HG03520 (cell line): ENCODE data around the gene BOLA3.
A peak's percentile ranks its signal among the peaks of the same experiment; 100 is the strongest.
"Not testable (repeated sequence)": the region's sequence is repeated elsewhere in the genome, so short reads cannot be mapped to it uniquely, and the experiment has no call there.

Source experiments
- ATAC-seq: cut with Tn5 transposase; IDR thresholded peaks from one replicate; pipeline ENCODE4 v1.9.1; 2021; ENCODE audit warnings: mild to moderate bottlenecking, moderate library complexity; ENCODE audit not compliant: unreplicated experiment

Gene BOLA3

DNA sequence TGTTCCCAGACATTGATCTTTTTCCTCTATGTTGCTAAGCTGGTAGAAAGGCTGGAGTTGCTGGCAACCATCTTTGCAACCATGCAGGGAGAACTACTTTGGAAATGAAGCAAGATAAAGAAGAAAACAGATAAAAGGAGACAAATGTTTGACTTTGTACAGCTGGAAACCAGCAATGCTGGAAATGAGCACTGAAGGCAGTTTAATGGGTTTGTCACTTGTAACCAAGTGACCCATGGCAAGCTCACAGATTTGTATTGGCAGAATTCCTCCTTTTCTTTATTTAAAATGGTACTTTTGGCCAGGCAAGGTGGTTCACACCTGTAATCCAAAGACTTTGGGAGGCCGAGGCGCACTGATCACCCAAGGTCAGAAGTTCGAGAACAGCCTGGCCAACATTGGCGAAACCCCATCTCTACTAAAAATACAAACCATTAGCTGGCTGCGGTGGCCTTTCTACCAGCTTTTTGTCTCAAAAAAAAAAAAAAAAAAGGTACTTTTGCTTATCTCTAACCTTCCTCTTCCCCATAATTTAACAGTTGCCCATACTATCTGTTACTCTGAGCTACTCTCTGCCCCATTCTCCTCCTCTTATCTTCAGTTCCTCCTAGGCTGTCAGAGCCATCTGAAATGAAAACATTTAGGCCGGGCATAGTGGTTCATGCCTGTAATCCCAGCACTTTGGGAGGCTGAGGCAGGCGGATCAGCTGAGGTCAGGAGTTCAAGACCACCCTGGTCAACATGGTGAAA, 2.0 kb upstream of the BOLA3 start:
- no peak for ATAC-seq

DNA sequence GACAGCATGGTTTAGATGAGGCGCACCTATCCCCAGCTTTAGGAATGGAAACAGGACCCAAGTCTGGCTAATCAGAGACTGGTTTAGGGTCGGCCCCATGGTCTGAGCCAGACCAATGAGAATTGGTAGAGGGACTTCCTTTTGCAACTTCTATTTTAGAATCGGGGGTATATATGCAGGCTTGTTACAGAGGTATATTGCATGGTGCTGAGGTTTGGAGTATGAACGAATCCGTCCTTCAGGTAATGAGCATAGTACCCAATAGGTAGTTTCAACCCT, 1.5 kb upstream of the BOLA3 start:
- no peak for ATAC-seq

DNA sequence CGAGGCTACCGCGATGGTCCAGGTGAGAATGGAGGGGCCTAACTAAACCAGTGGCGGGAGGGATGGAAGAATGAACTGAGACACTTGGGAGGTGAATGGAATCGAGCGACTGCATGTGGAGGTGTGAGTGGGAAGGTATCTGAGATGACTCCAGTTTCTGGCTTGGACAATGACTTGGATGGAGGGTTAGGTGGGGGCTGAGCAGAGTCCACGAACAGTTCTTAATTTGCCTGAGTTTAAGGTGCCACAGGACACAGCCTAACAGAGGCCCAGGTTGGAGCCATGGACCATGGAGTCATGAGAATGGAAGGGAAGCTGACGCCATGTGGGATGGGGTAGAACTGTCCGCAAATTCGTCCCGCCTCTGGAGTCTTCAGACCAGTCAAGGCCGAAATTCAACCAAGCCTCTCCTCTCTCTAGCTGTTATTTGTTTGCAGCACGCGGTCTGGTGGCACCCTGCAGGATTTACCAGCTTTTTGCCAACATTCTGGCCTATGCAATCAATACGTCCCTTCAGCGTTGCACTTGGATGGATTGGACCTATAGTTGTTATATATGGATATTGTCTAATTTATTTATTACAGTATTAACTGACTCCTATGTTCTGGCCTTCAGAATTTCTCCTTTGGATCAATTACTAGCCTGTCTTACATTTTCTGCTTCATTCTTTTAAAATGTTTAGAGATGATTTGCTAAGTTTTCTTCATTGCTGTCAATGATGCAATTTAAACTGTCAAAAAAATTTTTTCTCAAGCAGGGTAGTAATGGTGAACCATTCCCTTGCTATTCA, 940 bp upstream of the BOLA3 start:
- ATAC-seq: no peak

DNA sequence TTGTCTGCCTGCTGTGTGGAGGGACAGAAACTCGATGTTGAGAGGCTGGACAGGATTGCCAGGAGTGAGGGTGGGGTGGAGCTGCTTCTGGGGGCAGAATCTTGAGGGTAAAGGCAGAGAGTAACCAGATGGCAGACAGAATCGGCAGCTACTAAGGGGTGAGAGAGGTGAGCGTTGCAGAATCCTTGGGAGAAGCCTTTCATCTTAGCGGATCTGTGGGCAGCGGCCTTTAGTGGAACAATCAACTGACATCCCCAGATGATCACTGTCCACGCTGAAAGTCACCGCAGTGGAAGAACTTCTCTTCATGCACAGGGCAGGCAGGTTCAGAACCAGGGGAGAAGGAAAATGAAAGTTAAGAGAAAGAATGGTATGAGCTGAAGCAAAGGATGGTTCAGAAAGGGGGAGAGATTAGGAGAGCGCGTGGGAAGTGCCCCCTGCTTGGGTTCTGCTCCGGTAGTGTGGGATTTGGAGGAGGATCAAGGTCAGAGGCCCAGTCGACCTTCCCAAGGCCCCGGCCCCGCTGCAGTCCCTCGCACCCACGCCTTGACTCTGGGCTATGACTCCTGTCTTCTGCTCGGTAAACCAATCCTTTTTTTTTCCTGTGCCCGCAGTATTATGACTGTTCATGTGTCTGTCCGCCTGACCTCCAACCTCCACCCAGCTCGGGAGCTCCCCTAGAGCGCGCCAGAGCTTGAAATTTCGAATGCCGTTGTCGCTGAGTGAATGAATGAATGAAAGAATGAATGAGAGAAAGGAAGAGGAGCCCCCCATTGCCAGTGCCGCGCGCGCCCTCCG, 584 bp downstream of the BOLA3 start:
- peak; percentile 32 for ATAC-seq

DNA sequence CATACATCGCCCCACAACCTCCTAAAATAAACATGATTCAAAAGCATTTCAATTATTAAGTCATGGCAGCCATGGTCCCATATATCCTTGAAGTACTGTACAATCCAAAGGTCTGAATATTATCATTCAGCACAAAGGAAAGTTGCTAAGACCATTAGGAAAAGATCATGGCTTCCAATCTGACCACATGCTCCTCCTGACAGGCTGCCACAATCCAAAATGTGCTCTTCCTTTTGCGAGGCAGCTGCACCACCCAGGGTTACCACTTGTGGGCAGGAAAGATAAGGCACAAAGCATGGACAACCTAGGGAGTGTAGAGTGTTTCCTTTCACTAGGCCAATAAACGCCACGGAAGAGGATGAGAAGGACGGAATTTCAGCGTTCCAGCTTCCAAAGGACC, 5.4 kb downstream of the BOLA3 start:
- no peak for ATAC-seq

DNA sequence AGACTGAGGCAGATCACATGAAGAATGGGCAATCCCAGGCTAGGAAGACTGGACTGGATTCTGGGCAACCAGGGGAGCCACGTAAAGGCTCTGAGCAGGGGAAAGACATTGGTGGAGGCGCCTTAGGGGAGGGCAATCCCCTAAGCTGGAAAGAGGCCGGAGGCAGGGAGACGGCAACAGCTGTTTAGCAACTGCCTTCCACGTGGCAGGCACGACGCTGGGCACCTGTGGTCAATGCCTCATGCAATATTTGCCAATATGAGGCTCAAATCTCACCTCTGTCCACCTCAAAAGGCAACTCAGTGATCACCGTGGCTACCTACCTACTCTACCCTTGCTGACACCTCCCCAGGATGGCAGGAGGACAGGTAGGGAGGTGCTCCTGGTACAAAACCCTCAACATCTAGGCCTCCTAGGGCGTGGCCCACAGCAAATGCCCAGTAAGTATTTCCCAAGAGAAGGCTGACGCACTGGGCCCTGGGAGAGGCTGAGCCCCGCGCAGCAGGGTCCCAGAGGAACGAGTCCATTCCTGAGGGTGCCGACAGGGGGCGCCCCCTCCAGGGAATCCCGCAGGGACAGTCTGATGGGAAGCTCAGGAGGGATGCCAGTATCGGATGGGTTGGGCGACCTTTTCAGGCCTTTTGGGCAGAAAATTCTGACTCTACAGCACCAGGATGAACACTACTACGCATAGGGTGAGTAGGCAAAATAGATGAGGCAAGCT, 8.9 kb downstream of the BOLA3 start:
- no peak for ATAC-seq

DNA sequence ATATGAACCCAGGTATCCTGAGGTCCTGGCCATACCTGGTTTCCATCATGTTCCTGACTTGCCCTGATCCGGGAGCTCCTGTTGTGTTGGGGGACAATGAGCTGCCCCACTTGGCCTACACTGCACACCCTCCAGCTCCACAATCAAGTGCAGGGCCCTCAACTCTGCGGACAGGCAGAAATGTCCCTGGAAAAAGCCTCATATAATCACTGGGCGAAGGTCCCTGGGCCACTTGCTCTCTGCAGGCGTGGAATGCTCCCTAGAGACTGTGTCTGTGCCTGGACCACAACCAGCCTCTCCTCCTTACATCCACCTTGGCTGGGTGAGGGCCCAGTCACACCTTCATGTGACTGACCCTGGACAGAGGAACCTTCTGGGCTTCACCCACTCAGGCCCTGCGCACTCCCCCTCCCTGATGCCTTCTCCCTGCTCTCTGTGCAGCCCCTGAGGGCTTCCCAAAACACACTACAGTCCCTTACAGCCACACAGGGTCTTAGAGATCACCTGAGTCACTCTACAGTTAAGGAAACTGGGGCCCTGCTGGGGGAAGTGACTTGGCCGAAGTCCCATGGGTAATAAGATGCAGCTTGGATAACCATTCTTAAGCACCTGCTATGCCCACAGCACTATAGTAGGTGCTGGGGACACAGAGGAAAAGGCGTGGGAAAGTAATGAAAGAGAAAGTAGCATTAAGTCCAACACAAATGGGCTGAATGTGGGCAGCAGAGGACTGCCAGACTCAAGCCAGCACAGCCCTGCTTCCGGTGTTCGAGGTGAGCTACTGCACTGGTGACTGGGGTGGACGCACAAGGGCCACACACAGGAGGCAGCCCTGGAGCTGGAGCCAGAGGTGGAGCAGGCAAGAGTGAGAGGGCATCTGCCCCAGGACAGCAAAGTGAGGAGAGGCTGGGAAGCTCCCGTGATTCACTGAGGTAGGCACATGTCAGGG, 9.8 kb downstream of the BOLA3 start:
- no peak for ATAC-seq

DNA sequence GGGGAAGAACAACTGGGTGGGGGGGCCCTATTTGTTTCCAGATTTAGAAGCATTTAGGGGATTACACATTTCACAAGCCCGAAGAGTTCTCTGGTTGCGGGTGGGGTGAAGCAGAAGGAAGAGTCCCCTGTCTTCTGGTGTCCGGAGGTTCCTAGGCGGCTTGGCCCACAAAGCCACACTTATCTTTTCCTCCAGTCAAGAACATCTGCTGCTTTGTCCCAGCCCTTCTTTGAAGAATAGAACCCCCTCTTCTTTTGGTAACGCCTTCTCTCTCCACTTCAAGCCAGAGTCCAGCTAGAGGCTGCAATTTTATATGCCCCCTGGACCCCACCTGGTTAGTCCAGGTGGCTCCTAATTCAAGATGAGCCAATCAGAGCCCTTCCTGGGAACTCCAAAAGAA, 15.8 kb downstream of the BOLA3 start:
- no peak for ATAC-seq

DNA sequence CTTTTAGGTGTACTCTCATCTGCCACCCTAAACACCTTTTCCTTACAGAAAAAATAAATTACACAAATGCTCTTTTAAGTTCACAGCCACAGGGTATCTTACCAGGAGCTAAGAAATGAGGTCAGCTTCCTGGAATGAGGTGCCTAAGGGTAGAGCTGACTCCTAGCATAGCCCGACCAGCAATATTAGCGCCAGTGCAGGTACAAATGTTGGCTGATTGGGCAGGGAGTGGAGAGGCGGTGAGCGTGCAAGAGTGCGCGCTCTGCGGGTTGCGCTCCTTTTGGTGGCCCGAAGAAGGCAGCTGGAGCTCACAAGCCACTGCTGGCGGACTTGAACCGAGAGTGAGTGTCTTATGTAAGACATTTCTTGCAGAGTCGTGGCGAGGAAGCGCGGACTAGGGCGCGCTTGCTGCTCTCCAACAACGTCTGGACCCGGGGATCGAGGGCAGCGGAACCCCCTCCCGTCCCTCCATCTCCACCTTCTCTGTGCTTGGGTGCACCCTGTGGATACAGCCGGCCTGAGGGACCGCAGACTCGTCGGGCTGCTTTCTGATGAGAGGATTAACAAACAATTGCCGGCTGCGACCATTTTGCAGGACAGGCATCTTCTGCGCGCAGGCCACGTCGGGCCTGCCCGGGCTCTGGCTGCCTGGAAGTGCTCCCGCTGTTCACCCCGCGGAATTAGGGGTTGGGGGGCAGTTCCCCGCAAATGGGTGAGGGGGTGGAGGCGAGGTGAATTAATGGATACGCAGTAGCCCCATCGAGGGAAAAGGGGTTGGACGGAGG, 17.3 kb downstream of the BOLA3 start:
- ATAC-seq: no peak

DNA sequence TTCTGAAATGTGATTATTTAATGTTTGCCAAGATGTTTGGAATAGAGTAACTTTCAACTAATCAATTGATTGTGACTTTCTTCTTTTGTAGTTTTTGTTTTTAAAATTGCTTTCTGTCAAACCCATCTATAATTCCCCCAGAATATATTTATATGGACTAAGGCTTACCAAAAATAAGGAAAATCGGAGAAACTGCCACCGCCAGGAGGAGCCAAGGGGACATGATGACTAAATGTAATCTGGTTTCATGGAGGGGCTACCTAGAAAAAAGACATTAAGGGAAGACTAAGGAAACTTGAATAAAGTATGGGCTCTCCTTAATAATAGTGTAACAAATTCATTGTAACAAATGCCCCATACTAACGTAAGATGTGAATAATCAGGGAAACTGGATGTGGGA, 19.5 kb downstream of the BOLA3 start:
- no peak for ATAC-seq

DNA sequence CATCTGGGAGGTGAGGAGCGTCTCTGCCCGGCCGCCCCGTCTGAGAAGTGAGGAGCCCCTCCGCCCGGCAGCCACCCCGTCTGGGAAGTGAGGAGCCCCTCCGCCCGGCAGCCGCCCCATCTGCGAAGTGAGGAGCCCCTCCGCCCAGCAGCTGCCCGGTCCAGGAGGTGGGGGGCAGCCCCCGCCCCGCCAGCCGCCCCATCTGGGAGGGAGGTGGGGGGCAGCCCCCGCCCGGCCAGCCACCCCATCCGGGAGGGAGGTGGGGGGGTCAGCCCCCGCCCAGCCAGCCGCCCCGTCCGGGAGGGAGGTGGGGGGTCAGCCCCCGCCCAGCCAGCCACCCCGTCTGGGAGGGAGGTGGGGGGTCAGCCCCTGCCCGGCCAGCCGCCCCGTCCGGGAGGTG, 23.8 kb downstream of the BOLA3 start:
- not testable (repeated sequence) for ATAC-seq

DNA sequence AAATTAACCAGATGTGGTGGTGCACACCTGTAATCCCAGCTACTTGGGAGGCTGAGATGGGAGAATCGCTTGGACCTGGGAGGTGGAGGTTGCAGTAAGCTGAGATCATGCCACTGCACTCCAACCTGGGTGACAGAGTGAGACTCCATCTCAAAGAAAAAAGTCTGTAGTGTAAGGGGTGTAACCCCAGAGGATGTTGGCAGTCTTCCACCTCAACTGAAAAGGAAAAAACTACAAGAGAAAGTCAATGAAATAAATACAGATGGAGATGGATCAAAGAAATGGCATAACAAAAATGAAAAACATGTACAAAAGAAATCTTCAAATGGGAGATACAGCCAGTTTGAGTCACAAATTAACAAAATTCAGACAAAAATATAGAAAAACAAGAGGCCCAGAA, 25.9 kb downstream of the BOLA3 start:
- ATAC-seq: not testable (repeated sequence)

DNA sequence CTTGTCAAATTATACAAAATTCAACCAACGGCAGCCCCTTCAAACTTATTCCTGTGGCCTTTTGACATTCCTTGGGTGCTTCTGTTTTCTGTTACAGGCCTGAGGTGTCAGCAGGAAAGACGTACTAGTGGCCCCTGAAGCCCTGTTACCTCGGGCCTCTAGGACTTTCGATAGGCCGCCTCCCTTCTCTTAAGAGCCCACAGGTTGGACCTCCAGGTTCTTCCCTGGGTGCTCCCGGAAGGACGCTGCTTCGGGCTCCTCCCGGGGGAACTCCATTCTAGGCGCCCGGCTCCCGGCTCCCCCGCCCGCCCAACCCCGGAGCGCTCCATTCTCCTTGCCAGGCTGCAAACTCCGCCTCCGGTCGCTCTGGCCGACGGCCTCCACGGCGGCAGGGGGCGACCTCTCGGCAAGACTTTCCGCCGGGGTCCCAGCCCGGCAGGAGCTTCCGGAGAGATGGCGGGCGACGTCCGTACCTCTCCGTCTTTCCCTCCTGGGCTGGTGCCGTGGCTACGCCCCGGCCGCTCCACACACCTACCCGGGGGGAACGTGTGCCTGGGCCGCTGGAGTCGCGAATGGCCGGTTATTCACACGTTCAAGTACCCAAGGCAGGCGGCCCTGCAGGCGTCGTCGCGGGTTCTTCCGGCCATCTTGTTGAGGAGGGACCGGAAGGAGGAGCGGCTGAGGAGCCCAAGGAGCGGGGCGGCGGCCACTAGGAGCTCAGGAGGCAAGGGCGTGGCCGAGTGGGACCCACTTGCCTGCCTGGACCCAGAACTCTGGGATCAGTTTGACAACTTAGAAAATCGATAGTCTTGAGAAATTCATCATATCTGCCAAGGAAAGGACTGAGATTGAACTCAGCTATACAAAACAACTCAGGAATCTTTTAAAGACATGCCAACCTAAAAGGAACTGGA, 27.5 kb downstream of the BOLA3 start:
- peak; percentile 87 for ATAC-seq

DNA sequence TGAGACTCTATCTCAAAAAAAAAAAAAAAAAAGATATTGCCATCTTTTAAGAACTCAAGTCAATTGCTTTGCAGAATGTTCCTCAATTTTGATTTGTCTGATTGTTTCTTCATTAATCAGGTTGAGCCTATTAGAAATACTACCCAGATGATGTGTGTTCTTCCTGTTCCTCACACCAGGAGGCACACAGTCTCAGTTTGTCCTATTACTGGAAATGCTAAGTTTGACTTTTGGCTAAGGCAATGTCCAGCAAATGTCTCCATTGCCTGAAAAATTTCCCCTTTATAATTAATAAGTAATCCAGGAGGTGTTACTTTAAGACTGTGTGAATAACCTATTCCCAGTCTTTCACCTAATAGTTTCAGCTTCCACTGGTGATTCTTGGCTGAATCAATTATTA, 28.4 kb downstream of the BOLA3 start:
- no peak for ATAC-seq

DNA sequence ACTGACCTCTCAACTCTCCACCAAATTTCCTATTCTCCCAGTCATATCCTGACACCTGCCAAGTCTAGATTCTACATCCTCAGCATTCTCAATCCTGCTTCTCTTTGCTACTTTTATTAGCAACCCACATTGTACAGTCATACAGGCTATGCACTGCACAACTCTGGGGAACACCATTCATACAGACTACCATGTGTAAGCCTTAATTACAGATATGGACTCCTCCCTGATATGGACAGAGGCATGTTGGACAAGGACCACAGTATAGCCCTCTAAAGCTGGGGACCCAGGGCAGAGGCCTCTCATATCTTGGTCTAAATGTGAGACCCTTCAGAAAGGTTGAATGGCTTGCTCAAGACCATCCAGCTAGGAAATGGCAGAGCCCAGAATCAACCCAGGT, 36.3 kb downstream of the BOLA3 start:
- no peak for ATAC-seq

DNA sequence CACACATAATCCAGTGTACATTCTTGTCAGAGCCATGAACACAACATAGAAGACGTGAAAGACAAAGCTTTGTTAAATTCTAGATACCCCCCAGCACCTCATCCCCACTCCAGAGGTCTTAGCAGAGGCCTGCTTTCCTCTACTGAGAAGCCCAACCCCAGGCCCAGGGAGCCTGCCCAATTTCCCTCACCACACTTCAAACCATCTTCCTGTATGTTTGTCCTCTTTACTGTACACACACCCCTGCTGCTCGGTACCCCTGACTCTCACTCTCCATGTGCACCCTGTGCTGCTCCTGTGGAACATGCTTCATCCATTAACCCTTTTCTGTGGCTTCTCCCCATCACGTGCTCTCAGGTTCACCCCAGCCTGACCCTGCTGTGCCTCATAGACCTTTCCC, 37.2 kb downstream of the BOLA3 start:
- ATAC-seq: no peak

DNA sequence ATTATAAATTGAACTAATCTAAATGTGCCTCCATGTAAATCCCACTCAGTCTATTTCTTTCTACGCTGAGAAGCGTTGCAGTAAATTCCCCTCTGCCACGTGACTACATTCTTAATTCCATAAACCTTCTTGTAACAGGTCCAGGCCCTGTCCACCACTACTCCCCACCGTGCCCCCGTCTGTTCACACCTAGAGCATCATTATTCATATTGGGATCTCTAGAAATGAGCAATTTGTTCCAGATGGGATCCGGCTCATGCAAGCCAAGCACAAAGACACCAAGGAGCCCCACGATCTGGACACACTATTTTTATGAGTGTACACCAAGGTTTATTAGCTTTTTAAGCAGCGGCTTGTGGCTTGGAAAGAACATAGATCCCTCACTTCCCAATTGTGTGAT, 38.2 kb downstream of the BOLA3 start:
- ATAC-seq: no peak

DNA sequence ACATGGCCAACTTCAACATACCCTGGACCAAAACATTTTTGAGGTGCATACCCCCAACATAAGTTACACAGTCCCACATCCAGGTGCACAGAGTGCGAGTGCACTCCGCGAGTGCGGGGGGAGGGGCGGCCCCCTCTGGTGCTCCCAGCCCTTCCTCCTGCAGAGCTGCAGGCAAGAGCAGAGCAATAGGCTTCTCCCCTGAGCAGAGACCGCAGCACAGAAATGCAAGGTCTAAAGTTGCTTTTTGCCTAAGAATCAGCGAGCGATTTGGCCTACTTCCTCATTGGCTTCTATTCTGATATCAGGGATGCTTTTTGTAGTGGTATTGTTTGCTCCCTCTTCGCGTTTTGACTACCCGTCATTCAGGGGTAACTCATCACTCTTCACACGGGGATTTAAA, 40.6 kb downstream of the BOLA3 start:
- no peak for ATAC-seq
